ENCODE data around the gene ENKUR. TPM values are rescaled to one million over a fixed set of nuclear protein-coding genes. Genes with fewer than 3 reads are reported as not detected.

Gene ENKUR
- total and polyA plus RNA-seq, 4 donors = 0.08 to 0.15 (median 0.13) TPM

DNA sequence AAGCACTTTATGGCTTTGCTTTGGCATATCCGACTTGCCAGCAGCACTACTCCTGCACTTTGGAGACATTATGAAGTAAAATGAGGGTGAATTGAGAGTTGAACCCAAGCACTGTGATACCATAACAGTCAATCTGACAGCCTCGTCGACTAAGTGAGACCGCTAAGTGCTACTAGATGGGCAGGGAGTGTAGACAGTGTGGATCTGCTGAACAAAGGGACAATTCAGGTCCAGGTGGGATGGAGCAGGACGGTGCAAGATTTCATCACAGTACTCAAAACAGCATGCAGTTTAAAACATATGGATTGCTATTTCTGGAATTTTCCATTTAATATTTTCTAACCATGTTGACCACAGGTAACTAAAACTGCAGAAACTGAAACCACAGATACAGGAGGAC, 42.8 kb downstream of the ENKUR start:
- H3K4me3 ChIP-seq (ENCODE audit: low read depth in 1 of 3, low read length in 3 of 3) = no peak overlapping the region
- TF ChIP-seq FOXA1 (IDR thresholded peaks at IDR 0.05) = no peak
- no peak for TF ChIP-seq SP1 (IDR thresholded peaks at IDR 0.05)
- no peak for TF ChIP-seq RAD21 (IDR thresholded peaks at IDR 0.05)
- TF ChIP-seq, protein P1, sequence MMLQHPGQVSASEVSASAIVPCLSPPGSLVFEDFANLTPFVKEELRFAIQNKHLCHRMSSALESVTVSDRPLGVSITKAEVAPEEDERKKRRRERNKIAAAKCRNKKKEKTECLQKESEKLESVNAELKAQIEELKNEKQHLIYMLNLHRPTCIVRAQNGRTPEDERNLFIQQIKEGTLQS (IDR thresholded peaks at IDR 0.05) = no peak
- H3K4me1 ChIP-seq (ENCODE audit: control insufficient read depth in 4 of 4, insufficient read depth in 4 of 4, low read length in 3 of 4) = no peaks in the 10 kb centered on the region
- no peaks in the 10 kb centered on the region for H3K27me3 ChIP-seq (ENCODE audit: control insufficient read depth in 4 of 4, insufficient read depth in 4 of 4, low read length in 3 of 4)
- no peak overlapping the region for H3K9ac ChIP-seq (ENCODE audit: low read depth in 1 of 2, low read length in 2 of 2)
- no peak overlapping the region for H3K27ac ChIP-seq (ENCODE audit: low read depth in 1 of 2, low read length in 2 of 2)
- H3K36me3 ChIP-seq (ENCODE audit: control insufficient read depth in 4 of 4, insufficient read depth in 3 of 4, low read depth in 1 of 4, low read length in 3 of 4) = no peaks in the 10 kb centered on the region
- 87% methylated on average over 5 of the region's 5 CpGs for WGBS
- no peaks in the 10 kb centered on the region for H3K9me3 ChIP-seq (ENCODE audit: control insufficient read depth in 4 of 4, low read length in 3 of 4)
- DNase-seq (ENCODE audit: low spot score) = no peak

DNA sequence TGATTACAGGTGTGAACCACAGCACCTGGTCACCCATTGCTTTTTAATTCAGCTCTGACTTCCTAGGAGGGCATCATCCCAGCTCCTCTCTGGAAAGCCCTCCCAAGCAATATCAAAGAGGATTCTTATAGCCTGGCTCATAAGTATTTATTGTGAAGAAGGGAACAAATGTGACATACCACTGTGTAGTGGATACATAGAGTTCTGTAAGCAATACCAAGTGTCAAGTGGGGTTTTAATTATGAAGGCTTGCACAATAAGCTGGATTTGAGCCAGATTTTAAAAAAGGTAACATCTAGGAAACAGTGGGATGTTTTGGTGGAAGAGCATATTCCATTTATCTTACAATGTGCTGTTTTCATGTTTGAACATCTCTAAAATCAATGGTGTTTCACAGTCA, 44.6 kb downstream of the ENKUR start:
- Histone ChIP-seq H3K9ac (ENCODE audit: low read depth in 1 of 2, low read length in 2 of 2) (no peak overlapping the region), H3K27me3 (ENCODE audit: control insufficient read depth in 4 of 4, insufficient read depth in 4 of 4, low read length in 3 of 4) (no peaks in the 10 kb centered on the region), H3K27ac (ENCODE audit: low read depth in 1 of 2, low read length in 2 of 2) (no peak overlapping the region), H3K4me1 (ENCODE audit: control insufficient read depth in 4 of 4, insufficient read depth in 4 of 4, low read length in 3 of 4) (no peaks in the 10 kb centered on the region), H3K36me3 (ENCODE audit: control insufficient read depth in 4 of 4, insufficient read depth in 3 of 4, low read depth in 1 of 4, low read length in 3 of 4) (no peaks in the 10 kb centered on the region), H3K9me3 (ENCODE audit: control insufficient read depth in 4 of 4, low read length in 3 of 4) (no peaks in the 10 kb centered on the region), H3K4me3 (ENCODE audit: low read depth in 1 of 3, low read length in 3 of 3) (no peak overlapping the region)
- no peak for TF ChIP-seq RAD21 (IDR thresholded peaks at IDR 0.05)
- TF ChIP-seq YY1 (IDR thresholded peaks at IDR 0.05) = no peak
- TF ChIP-seq, protein P2, sequence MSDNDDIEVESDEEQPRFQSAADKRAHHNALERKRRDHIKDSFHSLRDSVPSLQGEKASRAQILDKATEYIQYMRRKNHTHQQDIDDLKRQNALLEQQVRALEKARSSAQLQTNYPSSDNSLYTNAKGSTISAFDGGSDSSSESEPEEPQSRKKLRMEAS (IDR thresholded peaks at IDR 0.05) = no peak
- TF ChIP-seq EGR1 (IDR thresholded peaks at IDR 0.05; ENCODE audit: low read depth in 2 of 2) = no peak
- TF ChIP-seq RXRA (IDR thresholded peaks at IDR 0.05) = no peak
- TF ChIP-seq NR2F2 (IDR thresholded peaks at IDR 0.05) = no peak
- TF ChIP-seq, protein P3, sequence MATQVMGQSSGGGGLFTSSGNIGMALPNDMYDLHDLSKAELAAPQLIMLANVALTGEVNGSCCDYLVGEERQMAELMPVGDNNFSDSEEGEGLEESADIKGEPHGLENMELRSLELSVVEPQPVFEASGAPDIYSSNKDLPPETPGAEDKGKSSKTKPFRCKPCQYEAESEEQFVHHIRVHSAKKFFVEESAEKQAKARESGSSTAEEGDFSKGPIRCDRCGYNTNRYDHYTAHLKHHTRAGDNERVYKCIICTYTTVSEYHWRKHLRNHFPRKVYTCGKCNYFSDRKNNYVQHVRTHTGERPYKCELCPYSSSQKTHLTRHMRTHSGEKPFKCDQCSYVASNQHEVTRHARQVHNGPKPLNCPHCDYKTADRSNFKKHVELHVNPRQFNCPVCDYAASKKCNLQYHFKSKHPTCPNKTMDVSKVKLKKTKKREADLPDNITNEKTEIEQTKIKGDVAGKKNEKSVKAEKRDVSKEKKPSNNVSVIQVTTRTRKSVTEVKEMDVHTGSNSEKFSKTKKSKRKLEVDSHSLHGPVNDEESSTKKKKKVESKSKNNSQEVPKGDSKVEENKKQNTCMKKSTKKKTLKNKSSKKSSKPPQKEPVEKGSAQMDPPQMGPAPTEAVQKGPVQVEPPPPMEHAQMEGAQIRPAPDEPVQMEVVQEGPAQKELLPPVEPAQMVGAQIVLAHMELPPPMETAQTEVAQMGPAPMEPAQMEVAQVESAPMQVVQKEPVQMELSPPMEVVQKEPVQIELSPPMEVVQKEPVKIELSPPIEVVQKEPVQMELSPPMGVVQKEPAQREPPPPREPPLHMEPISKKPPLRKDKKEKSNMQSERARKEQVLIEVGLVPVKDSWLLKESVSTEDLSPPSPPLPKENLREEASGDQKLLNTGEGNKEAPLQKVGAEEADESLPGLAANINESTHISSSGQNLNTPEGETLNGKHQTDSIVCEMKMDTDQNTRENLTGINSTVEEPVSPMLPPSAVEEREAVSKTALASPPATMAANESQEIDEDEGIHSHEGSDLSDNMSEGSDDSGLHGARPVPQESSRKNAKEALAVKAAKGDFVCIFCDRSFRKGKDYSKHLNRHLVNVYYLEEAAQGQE (IDR thresholded peaks at IDR 0.05) = no peak
- TF ChIP-seq FOXA2 (IDR thresholded peaks at IDR 0.05) = no peak
- TF ChIP-seq HNF4G (IDR thresholded peaks at IDR 0.05) = no peak
- TF ChIP-seq, protein P1 (IDR thresholded peaks at IDR 0.05) = no peak
- no peak for TF ChIP-seq TAF1 (conservative IDR thresholded peaks at IDR 0.05)
- TF ChIP-seq, protein P4, sequence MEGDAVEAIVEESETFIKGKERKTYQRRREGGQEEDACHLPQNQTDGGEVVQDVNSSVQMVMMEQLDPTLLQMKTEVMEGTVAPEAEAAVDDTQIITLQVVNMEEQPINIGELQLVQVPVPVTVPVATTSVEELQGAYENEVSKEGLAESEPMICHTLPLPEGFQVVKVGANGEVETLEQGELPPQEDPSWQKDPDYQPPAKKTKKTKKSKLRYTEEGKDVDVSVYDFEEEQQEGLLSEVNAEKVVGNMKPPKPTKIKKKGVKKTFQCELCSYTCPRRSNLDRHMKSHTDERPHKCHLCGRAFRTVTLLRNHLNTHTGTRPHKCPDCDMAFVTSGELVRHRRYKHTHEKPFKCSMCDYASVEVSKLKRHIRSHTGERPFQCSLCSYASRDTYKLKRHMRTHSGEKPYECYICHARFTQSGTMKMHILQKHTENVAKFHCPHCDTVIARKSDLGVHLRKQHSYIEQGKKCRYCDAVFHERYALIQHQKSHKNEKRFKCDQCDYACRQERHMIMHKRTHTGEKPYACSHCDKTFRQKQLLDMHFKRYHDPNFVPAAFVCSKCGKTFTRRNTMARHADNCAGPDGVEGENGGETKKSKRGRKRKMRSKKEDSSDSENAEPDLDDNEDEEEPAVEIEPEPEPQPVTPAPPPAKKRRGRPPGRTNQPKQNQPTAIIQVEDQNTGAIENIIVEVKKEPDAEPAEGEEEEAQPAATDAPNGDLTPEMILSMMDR (IDR thresholded peaks at IDR 0.05; ENCODE audit: low read depth, low read length, missing input control) = no peak
- TF ChIP-seq FOXA1 (IDR thresholded peaks at IDR 0.05) = no peak
- TF ChIP-seq, protein P5, sequence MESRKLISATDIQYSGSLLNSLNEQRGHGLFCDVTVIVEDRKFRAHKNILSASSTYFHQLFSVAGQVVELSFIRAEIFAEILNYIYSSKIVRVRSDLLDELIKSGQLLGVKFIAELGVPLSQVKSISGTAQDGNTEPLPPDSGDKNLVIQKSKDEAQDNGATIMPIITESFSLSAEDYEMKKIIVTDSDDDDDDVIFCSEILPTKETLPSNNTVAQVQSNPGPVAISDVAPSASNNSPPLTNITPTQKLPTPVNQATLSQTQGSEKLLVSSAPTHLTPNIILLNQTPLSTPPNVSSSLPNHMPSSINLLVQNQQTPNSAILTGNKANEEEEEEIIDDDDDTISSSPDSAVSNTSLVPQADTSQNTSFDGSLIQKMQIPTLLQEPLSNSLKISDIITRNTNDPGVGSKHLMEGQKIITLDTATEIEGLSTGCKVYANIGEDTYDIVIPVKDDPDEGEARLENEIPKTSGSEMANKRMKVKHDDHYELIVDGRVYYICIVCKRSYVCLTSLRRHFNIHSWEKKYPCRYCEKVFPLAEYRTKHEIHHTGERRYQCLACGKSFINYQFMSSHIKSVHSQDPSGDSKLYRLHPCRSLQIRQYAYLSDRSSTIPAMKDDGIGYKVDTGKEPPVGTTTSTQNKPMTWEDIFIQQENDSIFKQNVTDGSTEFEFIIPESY (IDR thresholded peaks at IDR 0.05) = no peak
- no peak for TF ChIP-seq SP1 (IDR thresholded peaks at IDR 0.05)
- no peak for TF ChIP-seq GABPA (IDR thresholded peaks at IDR 0.05 in 1 of 2, conservative IDR thresholded peaks at IDR 0.05 in 1 of 2)
- no peak for DNase-seq (ENCODE audit: low spot score)

All from liver (tissue), 9 donors.